ENCODE results near the gene SF3B3.

Gene SF3B3

GRCh38 chr16:70534971-70535370 is 11.4 kb downstream of the SF3B3 start:
- Histone ChIP-seq H4K20me1 (ENCODE audit: insufficient read depth, low read length) (peaks cover 48% of the 10 kb centered on the region), H3K9me3 (replicated peaks; ENCODE audit: insufficient read depth, low read length) (no peaks in the 10 kb centered on the region), H3K4me2 (ENCODE audit: low read depth, low read length) (no peak overlapping the region), H3K9me2 (replicated peaks; ENCODE audit: insufficient read depth, low read length) (no peaks in the 10 kb centered on the region), H3K4me1 (ENCODE audit: low read length) (no peaks in the 10 kb centered on the region), H3K4me3 (ENCODE audit: low read length) (no peak overlapping the region), H2AFZ (ENCODE audit: low read length) (no peak overlapping the region), H3K9ac (ENCODE audit: low read length) (no peak overlapping the region), H3F3A (ENCODE audit: insufficient read depth, low read length) (peaks cover 5% of the 10 kb centered on the region; the same call in 1 of the 2 replicates), H3K36me3 (replicated peaks; ENCODE audit: insufficient read depth, low read length) (peaks cover 33% of the 10 kb centered on the region), H3K27me3 (replicated peaks; ENCODE audit: insufficient read depth, low read length) (no peaks in the 10 kb centered on the region), H3K79me2 (ENCODE audit: low read length) (peaks cover 98% of the 10 kb centered on the region), H3K27ac (ENCODE audit: low read length) (no peak overlapping the region)
- no peak for TF ChIP-seq EZH2 (optimal IDR thresholded peaks at IDR 0.05; ENCODE audit: low read depth, low read length)
- TF ChIP-seq EZH2phosphoT487 (IDR thresholded peaks at IDR 0.05; ENCODE audit: low read length) = no peak
- TF ChIP-seq CTCF (IDR thresholded peaks at IDR 0.05; ENCODE audit: low read length) = no peak
- no peak for DNase-seq

- Histone ChIP-seq H3K36me3 (replicated peaks; ENCODE audit: insufficient read depth, low read length) (peaks cover 26% of the 10 kb centered on the region; the same call in 1 of the 2 replicates), H2AFZ (ENCODE audit: low read length) (no peak overlapping the region), H4K20me1 (ENCODE audit: insufficient read depth, low read length) (peaks cover 43% of the 10 kb centered on the region), H3K4me1 (ENCODE audit: low read length) (no peaks in the 10 kb centered on the region), H3K9ac (ENCODE audit: low read length) (no peak overlapping the region), H3K4me3 (ENCODE audit: low read length) (no peak overlapping the region), H3K27me3 (replicated peaks; ENCODE audit: insufficient read depth, low read length) (no peaks in the 10 kb centered on the region), H3F3A (ENCODE audit: insufficient read depth, low read length) (0 out of 2 replicates have a peak, but pooled peaks cover 5% of the 10 kb centered on the region), H3K27ac (ENCODE audit: low read length) (no peak overlapping the region), H3K79me2 (ENCODE audit: low read length) (peaks cover 98% of the 10 kb centered on the region), H3K9me3 (replicated peaks; ENCODE audit: insufficient read depth, low read length) (no peaks in the 10 kb centered on the region), H3K9me2 (replicated peaks; ENCODE audit: insufficient read depth, low read length) (no peaks in the 10 kb centered on the region), H3K4me2 (ENCODE audit: low read depth, low read length) (no peak overlapping the region)
- no peak for TF ChIP-seq EZH2phosphoT487 (IDR thresholded peaks at IDR 0.05; ENCODE audit: low read length)
- no peak for DNase-seq
Measured at GRCh38 chr16:70540994-70541393, 17.4 kb downstream of the SF3B3 start.

DNA sequence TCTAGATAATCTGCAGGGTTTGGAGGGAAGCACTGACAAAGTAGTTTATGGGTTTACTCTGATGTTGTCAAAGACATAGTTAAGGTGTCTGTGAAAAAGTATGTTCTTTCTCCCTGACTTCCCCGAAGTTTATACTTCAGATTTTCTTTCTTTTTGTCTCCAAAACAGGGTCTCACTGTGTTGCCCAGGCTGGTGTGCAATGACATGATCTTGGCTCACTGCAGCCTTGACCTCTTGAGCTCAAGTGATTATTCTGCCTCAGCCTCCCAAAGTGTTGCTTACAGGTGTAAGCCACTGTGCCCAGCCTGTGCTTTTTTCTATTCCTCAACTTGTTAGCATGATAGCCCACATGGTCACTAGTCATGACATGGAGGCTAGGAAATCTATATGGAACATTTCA is 20.9 kb downstream of the SF3B3 start:
- H3K9me2 ChIP-seq (replicated peaks; ENCODE audit: insufficient read depth, low read length) = no peaks in the 10 kb centered on the region
- no peak overlapping the region for H3K4me2 ChIP-seq (ENCODE audit: low read depth, low read length)
- H3K27me3 ChIP-seq (replicated peaks; ENCODE audit: insufficient read depth, low read length) = no peaks in the 10 kb centered on the region
- no peak overlapping the region for H3K9ac ChIP-seq (ENCODE audit: low read length)
- H3F3A ChIP-seq (ENCODE audit: insufficient read depth, low read length) = no peaks in the 10 kb centered on the region
- no peak for TF ChIP-seq EZH2phosphoT487 (IDR thresholded peaks at IDR 0.05; ENCODE audit: low read length)
- H4K20me1 ChIP-seq (ENCODE audit: insufficient read depth, low read length) = peaks cover 39% of the 10 kb centered on the region
- no peak for DNase-seq
- no peak overlapping the region for H3K4me3 ChIP-seq (ENCODE audit: low read length)
- peaks cover 98% of the 10 kb centered on the region for H3K79me2 ChIP-seq (ENCODE audit: low read length)
- H3K9me3 ChIP-seq (replicated peaks; ENCODE audit: insufficient read depth, low read length) = no peaks in the 10 kb centered on the region
- peaks cover 35% of the 10 kb centered on the region for H3K36me3 ChIP-seq (replicated peaks; ENCODE audit: insufficient read depth, low read length)
- no peak overlapping the region for H2AFZ ChIP-seq (ENCODE audit: low read length)
- no peaks in the 10 kb centered on the region for H3K4me1 ChIP-seq (ENCODE audit: low read length)
- no peak overlapping the region for H3K27ac ChIP-seq (ENCODE audit: low read length)

GRCh38 chr16:70548936-70549335 is 25.3 kb downstream of the SF3B3 start:
- Histone ChIP-seq H3K27me3 (replicated peaks; ENCODE audit: insufficient read depth, low read length) (no peaks in the 10 kb centered on the region), H3K36me3 (replicated peaks; ENCODE audit: insufficient read depth, low read length) (peaks cover 33% of the 10 kb centered on the region), H3K9me2 (replicated peaks; ENCODE audit: insufficient read depth, low read length) (no peaks in the 10 kb centered on the region), H3K9ac (ENCODE audit: low read length) (no peak overlapping the region), H3F3A (ENCODE audit: insufficient read depth, low read length) (no peaks in the 10 kb centered on the region), H3K4me3 (ENCODE audit: low read length) (no peak overlapping the region), H3K4me1 (ENCODE audit: low read length) (no peaks in the 10 kb centered on the region), H3K9me3 (replicated peaks; ENCODE audit: insufficient read depth, low read length) (no peaks in the 10 kb centered on the region), H4K20me1 (ENCODE audit: insufficient read depth, low read length) (peaks cover 40% of the 10 kb centered on the region), H3K4me2 (ENCODE audit: low read depth, low read length) (no peak overlapping the region), H3K79me2 (ENCODE audit: low read length) (peaks cover 98% of the 10 kb centered on the region), H3K27ac (ENCODE audit: low read length) (no peak overlapping the region), H2AFZ (ENCODE audit: low read length) (no peak overlapping the region)
- TF ChIP-seq EZH2 (optimal IDR thresholded peaks at IDR 0.05; ENCODE audit: low read depth, low read length) = no peak
- no peak for TF ChIP-seq CTCF (IDR thresholded peaks at IDR 0.05; ENCODE audit: low read length)
- TF ChIP-seq EZH2phosphoT487 (IDR thresholded peaks at IDR 0.05; ENCODE audit: low read length) = no peak
- DNase-seq = no peak
